K562 (cell line): Measurements from ENCODE around the gene ANKRD7. TPM values are rescaled to one million over a fixed set of nuclear protein-coding genes. Genes with fewer than 3 reads are reported as not detected.

ENCODE experiments used
- EGR1 ChIP-seq: fragments of 450-650 bp; conservative IDR thresholded peaks from 2 replicates; pipeline ENCODE4 v1.6.1; 2017; ENCODE audit warnings: mild to moderate bottlenecking
- FOXP1 ChIP-seq: sonication (generic); formaldehyde crosslinking; IDR thresholded peaks from 2 replicates; pipeline ENCODE4 v1.8.0; 2022; ENCODE audit warnings: mild to moderate bottlenecking, missing genetic modification reagents
- GABPB1 ChIP-seq: sonication (generic); formaldehyde crosslinking; IDR thresholded peaks from 2 replicates; pipeline ENCODE4 v1.8.0; 2022; ENCODE audit warnings: mild to moderate bottlenecking, missing genetic modification reagents
- HIVEP1 ChIP-seq: fragments of 250-450 bp; sonication (Bioruptor Pico); IDR thresholded peaks from 2 replicates; pipeline ENCODE4 v1.4.0; 2020; ENCODE audit warnings: mild to moderate bottlenecking
- KDM5B ChIP-seq: fragments of 200-600 bp; sonication (generic); IDR thresholded peaks from 2 replicates; pipeline ENCODE4 v1.6.1; 2012; ENCODE audit warnings: low read depth, mild to moderate bottlenecking, moderate library complexity, low read length, control low read depth, inconsistent platforms; ENCODE audit not compliant: insufficient replicate concordance
- LARP7 ChIP-seq: fragments of 450-650 bp; IDR thresholded peaks from 2 replicates; pipeline ENCODE4 v1.6.1; 2016
- MAZ ChIP-seq, 2 experiments: fragments of 450-650 bp in 1 of 2; sonication (generic) in 1 of 2; formaldehyde crosslinking; IDR thresholded peaks in 1 of 2; conservative IDR thresholded peaks in 1 of 2; 2 replicates each; pipeline versions ENCODE4 v1.4.0 to v1.5.0; 2020; ENCODE audit warnings: mild to moderate bottlenecking in 1 of 2, missing genetic modification reagents in 1 of 2
- PHF8 ChIP-seq: fragments of 200-600 bp; sonication (generic); IDR thresholded peaks from 2 replicates; pipeline ENCODE4 v1.6.1; 2012; ENCODE audit warnings: mixed run types, mild to moderate bottlenecking, inconsistent platforms, low read length, moderate library complexity, borderline replicate concordance
- POU5F1 ChIP-seq: fragments of 150-350 bp; IDR thresholded peaks from 2 replicates; pipeline ENCODE4 v1.6.1; 2014; ENCODE audit warnings: borderline replicate concordance, low read length, low read depth, mild to moderate bottlenecking; ENCODE audit not compliant: partially characterized antibody
- RBM22 ChIP-seq: fragments of 200-400 bp; formaldehyde crosslinking; IDR thresholded peaks from 2 replicates; pipeline ENCODE4 v1.6.1; 2018; ENCODE audit warnings: low read length, low read depth; ENCODE audit not compliant: poor library complexity, severe bottlenecking
- RBM25 ChIP-seq: fragments of 200-400 bp; formaldehyde crosslinking; IDR thresholded peaks from 2 replicates; pipeline ENCODE4 v1.6.1; 2018; ENCODE audit warnings: low read length, low read depth, moderate library complexity; ENCODE audit not compliant: severe bottlenecking
- SMAD1 ChIP-seq: fragments of 150-350 bp; IDR thresholded peaks from 2 replicates; pipeline ENCODE4 v1.6.1; 2014; ENCODE audit warnings: low read length, low read depth; ENCODE audit not compliant: partially characterized antibody
- STAT6 ChIP-seq: sonication (generic); formaldehyde crosslinking; IDR thresholded peaks from 2 replicates; pipeline ENCODE4 v1.8.1; 2023; ENCODE audit warnings: mild to moderate bottlenecking, missing genetic modification reagents
- ZNF668 ChIP-seq: fragments of 250-450 bp; sonication (Bioruptor Pico); IDR thresholded peaks from 2 replicates; pipeline ENCODE4 v1.8.0; 2022; ENCODE audit warnings: mild to moderate bottlenecking, inconsistent platforms
- ZNF77 ChIP-seq: fragments of 250-450 bp; sonication (Bioruptor Pico); IDR thresholded peaks from 2 replicates; pipeline ENCODE4 v1.5.0; 2020
- ZNF830 ChIP-seq: fragments of 250-450 bp; sonication (Bioruptor Pico); IDR thresholded peaks from 2 replicates; pipeline ENCODE4 v1.5.0; 2021; ENCODE audit warnings: mild to moderate bottlenecking
- polyA plus RNA-seq, 8 experiments: library from polyadenylated mRNA; depleted of rRNA in 4 of 8; stranded (reverse) in 5 of 8; unstranded in 3 of 8; fragments of >200 nt; fragmentation: Nextera tagmentation in 2 of 8; fragmentation: Illumina TruSeq in 1 of 8; extraction: Ambion mirVana in 2 of 8; extraction: Trizol in 1 of 8; gene quantifications; 2 replicates each; pipeline versions ENCODE4 v1.2.1 to v1.2.3, GENCODE V29; 2011 to 2014; ENCODE audit warnings: inconsistent platforms in 1 of 8, missing spikeins in 1 of 8
- total RNA-seq, 7 experiments: library from RNA; depleted of rRNA in 6 of 7; stranded (reverse); fragments of >200 nt in 6 of 7; fragmentation: Illumina TruSeq in 2 of 7; extraction: Trizol in 2 of 7; gene quantifications; 2 replicates each; pipeline versions ENCODE4 v1.2.1 to v1.2.3, GENCODE V29; 2011 to 2021; ENCODE audit warnings: low replicate concordance in 1 of 7
- TF ChIP-seq, protein P1 (sequence below): sonication (generic); formaldehyde crosslinking; IDR thresholded peaks from 2 replicates; pipeline ENCODE4 v1.8.0; 2022; ENCODE audit warnings: mild to moderate bottlenecking, missing genetic modification reagents, borderline replicate concordance
- TF ChIP-seq, protein P2 (sequence below): fragments of 450-650 bp; IDR thresholded peaks from 2 replicates; pipeline ENCODE4 v1.6.1; 2016; ENCODE audit warnings: low read depth, mild to moderate bottlenecking, moderate library complexity
- TF ChIP-seq, protein P3 (sequence below): conservative IDR thresholded peaks from 2 replicates; pipeline ENCODE4 v1.6.1; 2011; ENCODE audit warnings: low read depth, mild to moderate bottlenecking, low read length; ENCODE audit not compliant: control insufficient read depth

The ANKRD7 gene
- total and polyA plus RNA-seq, 9 of the 15 experiments (the other 6 are each of a cell fraction or from before 2014, with no cell fraction given), result 0.33 TPM; not detected in 8

- TF ChIP-seq STAT6 (0 out of 2 replicates have a peak, but pooled peaks have one; percentile 23), KDM5B (peak; percentile 94), ZNF77 (CRISPR knock-in tag) (no peak), GABPB1 (CRISPR knock-in tag) (peak; percentile 82), MAZ (CRISPR knock-in tag; conservative IDR thresholded peaks at IDR 0.05 in 1 of 2, IDR thresholded peaks at IDR 0.05 in 1 of 2) (peak; percentile 47 to 80), LARP7 (peak; percentile 95), ZNF830 (CRISPR knock-in tag) (peak; percentile 84; the same call in 1 of the 2 replicates), HIVEP1 (CRISPR knock-in tag) (0 out of 2 replicates have a peak, but pooled peaks have one; percentile 69), POU5F1 (no peak), PHF8 (peak; percentile 98), SMAD1 (peak; percentile 84), RBM22 (no peak), RBM25 (peak; percentile 43), EGR1 (peak; percentile 79), FOXP1 (CRISPR knock-in tag) (0 out of 2 replicates have a peak, but pooled peaks have one; percentile 3), ZNF668 (CRISPR knock-in tag) (no peak)
- TF ChIP-seq, protein P1, sequence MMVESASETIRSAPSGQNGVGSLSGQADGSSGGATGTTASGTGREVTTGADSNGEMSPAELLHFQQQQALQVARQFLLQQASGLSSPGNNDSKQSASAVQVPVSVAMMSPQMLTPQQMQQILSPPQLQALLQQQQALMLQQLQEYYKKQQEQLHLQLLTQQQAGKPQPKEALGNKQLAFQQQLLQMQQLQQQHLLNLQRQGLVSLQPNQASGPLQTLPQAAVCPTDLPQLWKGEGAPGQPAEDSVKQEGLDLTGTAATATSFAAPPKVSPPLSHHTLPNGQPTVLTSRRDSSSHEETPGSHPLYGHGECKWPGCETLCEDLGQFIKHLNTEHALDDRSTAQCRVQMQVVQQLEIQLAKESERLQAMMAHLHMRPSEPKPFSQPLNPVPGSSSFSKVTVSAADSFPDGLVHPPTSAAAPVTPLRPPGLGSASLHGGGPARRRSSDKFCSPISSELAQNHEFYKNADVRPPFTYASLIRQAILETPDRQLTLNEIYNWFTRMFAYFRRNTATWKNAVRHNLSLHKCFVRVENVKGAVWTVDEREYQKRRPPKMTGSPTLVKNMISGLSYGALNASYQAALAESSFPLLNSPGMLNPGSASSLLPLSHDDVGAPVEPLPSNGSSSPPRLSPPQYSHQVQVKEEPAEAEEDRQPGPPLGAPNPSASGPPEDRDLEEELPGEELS, result peak; percentile 69; the same call in 1 of the 2 replicates
- TF ChIP-seq, protein P2, sequence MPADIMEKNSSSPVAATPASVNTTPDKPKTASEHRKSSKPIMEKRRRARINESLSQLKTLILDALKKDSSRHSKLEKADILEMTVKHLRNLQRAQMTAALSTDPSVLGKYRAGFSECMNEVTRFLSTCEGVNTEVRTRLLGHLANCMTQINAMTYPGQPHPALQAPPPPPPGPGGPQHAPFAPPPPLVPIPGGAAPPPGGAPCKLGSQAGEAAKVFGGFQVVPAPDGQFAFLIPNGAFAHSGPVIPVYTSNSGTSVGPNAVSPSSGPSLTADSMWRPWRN, result no peak
- TF ChIP-seq, protein P3, sequence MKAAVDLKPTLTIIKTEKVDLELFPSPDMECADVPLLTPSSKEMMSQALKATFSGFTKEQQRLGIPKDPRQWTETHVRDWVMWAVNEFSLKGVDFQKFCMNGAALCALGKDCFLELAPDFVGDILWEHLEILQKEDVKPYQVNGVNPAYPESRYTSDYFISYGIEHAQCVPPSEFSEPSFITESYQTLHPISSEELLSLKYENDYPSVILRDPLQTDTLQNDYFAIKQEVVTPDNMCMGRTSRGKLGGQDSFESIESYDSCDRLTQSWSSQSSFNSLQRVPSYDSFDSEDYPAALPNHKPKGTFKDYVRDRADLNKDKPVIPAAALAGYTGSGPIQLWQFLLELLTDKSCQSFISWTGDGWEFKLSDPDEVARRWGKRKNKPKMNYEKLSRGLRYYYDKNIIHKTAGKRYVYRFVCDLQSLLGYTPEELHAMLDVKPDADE, result peak; percentile 28; the same call in 1 of the 2 replicates
Observed at GRCh38 chr7:118183786-118184564, 40.5 kb upstream of the ANKRD7 start, which contains the start of gene LSM8 (continued).
